Activated CD8-positive, alpha-beta memory T cell treated with anti-CD3 and anti-CD28 coated beads for 1 hour (primary cell): ENCODE data around the gene TMEM131L.
"Not testable (repeated sequence)": the region's sequence is repeated elsewhere in the genome, so short reads cannot be mapped to it uniquely, and the experiment has no call there.

Experiments used
- DNase-seq, 2 donors: peaks; one replicate each; pipeline ENCODE4 v3.0.0-alpha.2; 2020; ENCODE audit warnings: low read depth in 1 of 2; ENCODE audit errors: extremely low read depth in 1 of 2

The TMEM131L gene

GRCh38 chr4:153497988-153498967 is 32.1 kb downstream of the TMEM131L start:
- DNase-seq = no peak

- DNase-seq = no peak
Measured at GRCh38 chr4:153499005-153499404, 32.8 kb downstream of the TMEM131L start.

GRCh38 chr4:153501578-153501977 is 35.4 kb downstream of the TMEM131L start:
- no peak for DNase-seq

- no peak for DNase-seq
Measured at GRCh38 chr4:153502584-153502983, 36.4 kb downstream of the TMEM131L start.

GRCh38 chr4:153506341-153507309 is 40.5 kb downstream of the TMEM131L start:
- no peak for DNase-seq

- DNase-seq = no peak
Measured at GRCh38 chr4:153507310-153508073, 41.3 kb downstream of the TMEM131L start.

GRCh38 chr4:153509212-153509611 is 43.1 kb downstream of the TMEM131L start:
- DNase-seq = not testable (repeated sequence)

GRCh38 chr4:153509724-153510123 is 43.6 kb downstream of the TMEM131L start:
- DNase-seq = no peak

GRCh38 chr4:153510252-153511001 is 44.3 kb downstream of the TMEM131L start:
- DNase-seq = no peak

GRCh38 chr4:153511104-153511503 is 44.9 kb downstream of the TMEM131L start:
- no peak for DNase-seq

GRCh38 chr4:153512162-153512852 is 46.1 kb downstream of the TMEM131L start:
- no peak for DNase-seq

- no peak for DNase-seq
Measured at GRCh38 chr4:153512952-153513500, 46.9 kb downstream of the TMEM131L start.

GRCh38 chr4:153513596-153513995 is 47.4 kb downstream of the TMEM131L start:
- no peak for DNase-seq

- no peak for DNase-seq
Measured at GRCh38 chr4:153514001-153514526, 47.9 kb downstream of the TMEM131L start.

- no peak for DNase-seq
Measured at GRCh38 chr4:153514688-153515426, 48.7 kb downstream of the TMEM131L start.

GRCh38 chr4:153517159-153517558 is 51.0 kb downstream of the TMEM131L start:
- DNase-seq = no peak

GRCh38 chr4:153518001-153518400 is 51.8 kb downstream of the TMEM131L start:
- no peak for DNase-seq
